Neural cell (in vitro differentiated cells): ENCODE results near the gene SLC15A2. TPM values are rescaled to one million over a fixed set of nuclear protein-coding genes. Genes with fewer than 3 reads are reported as not detected.
"Not testable (repeated sequence)": the region's sequence is repeated elsewhere in the genome, so short reads cannot be mapped to it uniquely, and the experiment has no call there.

Experiments used
- H2AFZ ChIP-seq: fragments of 200-600, 300-800 bp; sonication (generic), shearing (Covaris generic); 2 replicates; pipeline ENCODE4 v1.6.0; 2014; ENCODE audit warnings: low read depth, mild to moderate bottlenecking, antibody characterized with exemption, low read length, moderate library complexity
- H3F3A ChIP-seq: fragments of 200-600 bp; shearing (Covaris generic); 2 replicates; pipeline ENCODE4 v1.6.1; 2016; ENCODE audit warnings: mild to moderate bottlenecking, moderate library complexity, mixed read lengths, antibody characterized with exemption, low read length; ENCODE audit not compliant: insufficient read depth, poor library complexity, severe bottlenecking
- H3K27ac ChIP-seq: fragments of 200-600, 300-800 bp; sonication (generic), shearing (Covaris generic); 2 replicates; pipeline ENCODE4 v1.5.1; 2014; ENCODE audit warnings: mild to moderate bottlenecking, low read length, moderate library complexity
- H3K27me3 ChIP-seq: fragments of 300-800, 200-600 bp; sonication (generic), shearing (Covaris generic); 2 replicates; pipeline ENCODE4 v1.6.0; 2014; ENCODE audit warnings: mild to moderate bottlenecking, low read depth, low read length, moderate library complexity; ENCODE audit not compliant: insufficient read depth
- H3K36me3 ChIP-seq: fragments of 300-800, 200-600 bp; sonication (generic), shearing (Covaris generic); 2 replicates; pipeline ENCODE4 v1.5.1; 2014; ENCODE audit warnings: mild to moderate bottlenecking, antibody characterized with exemption, low read length, moderate library complexity; ENCODE audit not compliant: insufficient read depth
- H3K4me2 ChIP-seq: fragments of 300-800, 200-600 bp; sonication (generic), shearing (Covaris generic); 2 replicates; pipeline ENCODE4 v1.6.0; 2014; ENCODE audit warnings: mild to moderate bottlenecking, low read length
- H3K4me3 ChIP-seq: fragments of 300-800, 200-600 bp; sonication (generic), shearing (Covaris generic); 2 replicates; pipeline ENCODE4 v1.5.1; 2014; ENCODE audit warnings: mild to moderate bottlenecking, low read length, moderate library complexity
- H3K79me2 ChIP-seq: fragments of 200-600 bp; shearing (Covaris generic); replicated peaks from 2 replicates; pipeline ENCODE4 v1.6.0; 2014; ENCODE audit warnings: mild to moderate bottlenecking, low read length, moderate library complexity; ENCODE audit not compliant: insufficient read depth
- H3K9ac ChIP-seq: fragments of 300-800, 200-600 bp; sonication (generic), shearing (Covaris generic); 2 replicates; pipeline ENCODE4 v1.6.1; 2016; ENCODE audit warnings: mild to moderate bottlenecking, low read length, mixed read lengths
- H3K9me2 ChIP-seq: fragments of 200-600 bp; shearing (Covaris generic); 2 replicates; pipeline ENCODE4 v1.6.1; 2016; ENCODE audit warnings: mild to moderate bottlenecking, low read length, mixed read lengths; ENCODE audit not compliant: insufficient read depth
- H3K9me3 ChIP-seq: fragments of 200-600, 300-800 bp; sonication (generic), shearing (Covaris generic); 2 replicates; pipeline ENCODE4 v1.6.1; 2016; ENCODE audit warnings: mild to moderate bottlenecking, mixed run types, low read length, moderate library complexity, mixed read lengths
- H4K20me1 ChIP-seq: fragments of 200-600 bp; shearing (Covaris generic); 2 replicates; pipeline ENCODE4 v1.6.1; 2016; ENCODE audit warnings: mild to moderate bottlenecking, mixed run types; ENCODE audit not compliant: insufficient read depth
- EP300 ChIP-seq: fragments of 450-650 bp; conservative IDR thresholded peaks from 2 replicates; pipeline ENCODE4 v1.6.1; 2014; ENCODE audit warnings: antibody characterized with exemption, mild to moderate bottlenecking, moderate library complexity; ENCODE audit not compliant: poor library complexity, severe bottlenecking
- EZH2 ChIP-seq: fragments of 200-600, 300-800 bp; shearing (Covaris generic), sonication (generic); IDR thresholded peaks from 2 replicates; pipeline ENCODE4 v1.6.1; 2014; ENCODE audit warnings: antibody characterized with exemption, low read length, borderline replicate concordance, mild to moderate bottlenecking; ENCODE audit not compliant: insufficient read depth, poor library complexity, severe bottlenecking
- MXI1 ChIP-seq: fragments of 450-650 bp; conservative IDR thresholded peaks from 2 replicates; pipeline ENCODE4 v1.6.1; 2014; ENCODE audit warnings: antibody characterized with exemption, mild to moderate bottlenecking; ENCODE audit not compliant: poor library complexity, severe bottlenecking
- POLR2AphosphoS5 ChIP-seq: IDR thresholded peaks from 2 replicates; pipeline ENCODE4 v1.6.1; 2012
- RAD21 ChIP-seq: fragments of 450-650 bp; conservative IDR thresholded peaks from 2 replicates; pipeline ENCODE4 v1.6.1; 2014; ENCODE audit warnings: antibody characterized with exemption, mild to moderate bottlenecking, moderate library complexity
- SMC3 ChIP-seq: fragments of 450-650 bp; conservative IDR thresholded peaks from 2 replicates; pipeline ENCODE4 v1.6.1; 2014; ENCODE audit warnings: antibody characterized with exemption, mild to moderate bottlenecking, moderate library complexity; ENCODE audit not compliant: poor library complexity
- TAF1 ChIP-seq: IDR thresholded peaks from 2 replicates; pipeline ENCODE4 v1.6.1; 2012; ENCODE audit warnings: low read depth
- polyA plus RNA-seq: library from polyadenylated mRNA; depleted of rRNA; stranded (reverse); fragments of >200 nt; gene quantifications from 2 replicates; pipeline ENCODE4 v1.2.3, GENCODE V29; 2014
- TF ChIP-seq, protein P1 (sequence below): IDR thresholded peaks from 2 replicates; pipeline ENCODE4 v1.6.1; 2012; ENCODE audit warnings: borderline replicate concordance
- TF ChIP-seq, protein P2 (sequence below): fragments of 450-650 bp; IDR thresholded peaks from 2 replicates; pipeline ENCODE4 v1.5.1; 2014; ENCODE audit warnings: antibody characterized with exemption, mild to moderate bottlenecking, moderate library complexity; ENCODE audit not compliant: poor library complexity, severe bottlenecking

The SLC15A2 gene
- polyA plus RNA-seq, 1 donor from 2014 or later: 1.6 TPM

DNA sequence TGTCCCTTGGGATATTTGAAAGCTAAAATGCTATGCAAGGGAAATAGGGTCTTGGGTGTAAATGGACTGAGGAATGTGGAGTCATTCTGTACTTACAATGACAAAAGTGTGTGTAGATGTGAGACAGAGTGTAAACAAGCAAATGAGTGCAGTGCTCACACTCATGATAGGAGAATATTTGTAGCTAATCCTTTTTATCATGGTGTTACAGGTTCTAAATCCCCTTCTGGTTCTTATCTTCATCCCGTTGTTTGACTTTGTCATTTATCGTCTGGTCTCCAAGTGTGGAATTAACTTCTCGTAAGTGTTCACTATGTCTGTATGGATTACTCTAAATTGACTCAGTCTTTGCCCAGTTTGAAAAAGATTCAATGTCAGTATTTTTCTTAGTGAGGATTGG lies 30.5 kb downstream of the SLC15A2 start:
- Histone ChIP-seq H3K27ac (no peak overlapping the region), H2AFZ (no peak overlapping the region), H3K4me3 (no peak overlapping the region), H3K36me3 (no peaks in the 10 kb centered on the region), H4K20me1 (no peaks in the 10 kb centered on the region), H3F3A (no peaks in the 10 kb centered on the region), H3K9ac (no peak overlapping the region), H3K9me3 (no peaks in the 10 kb centered on the region), H3K9me2 (no peaks in the 10 kb centered on the region), H3K27me3 (no peaks in the 10 kb centered on the region), H3K79me2 (no peaks in the 10 kb centered on the region), H3K4me2 (no peak overlapping the region)
- TF ChIP-seq EP300 (no peak), RAD21 (no peak)
- TF ChIP-seq, protein P1, sequence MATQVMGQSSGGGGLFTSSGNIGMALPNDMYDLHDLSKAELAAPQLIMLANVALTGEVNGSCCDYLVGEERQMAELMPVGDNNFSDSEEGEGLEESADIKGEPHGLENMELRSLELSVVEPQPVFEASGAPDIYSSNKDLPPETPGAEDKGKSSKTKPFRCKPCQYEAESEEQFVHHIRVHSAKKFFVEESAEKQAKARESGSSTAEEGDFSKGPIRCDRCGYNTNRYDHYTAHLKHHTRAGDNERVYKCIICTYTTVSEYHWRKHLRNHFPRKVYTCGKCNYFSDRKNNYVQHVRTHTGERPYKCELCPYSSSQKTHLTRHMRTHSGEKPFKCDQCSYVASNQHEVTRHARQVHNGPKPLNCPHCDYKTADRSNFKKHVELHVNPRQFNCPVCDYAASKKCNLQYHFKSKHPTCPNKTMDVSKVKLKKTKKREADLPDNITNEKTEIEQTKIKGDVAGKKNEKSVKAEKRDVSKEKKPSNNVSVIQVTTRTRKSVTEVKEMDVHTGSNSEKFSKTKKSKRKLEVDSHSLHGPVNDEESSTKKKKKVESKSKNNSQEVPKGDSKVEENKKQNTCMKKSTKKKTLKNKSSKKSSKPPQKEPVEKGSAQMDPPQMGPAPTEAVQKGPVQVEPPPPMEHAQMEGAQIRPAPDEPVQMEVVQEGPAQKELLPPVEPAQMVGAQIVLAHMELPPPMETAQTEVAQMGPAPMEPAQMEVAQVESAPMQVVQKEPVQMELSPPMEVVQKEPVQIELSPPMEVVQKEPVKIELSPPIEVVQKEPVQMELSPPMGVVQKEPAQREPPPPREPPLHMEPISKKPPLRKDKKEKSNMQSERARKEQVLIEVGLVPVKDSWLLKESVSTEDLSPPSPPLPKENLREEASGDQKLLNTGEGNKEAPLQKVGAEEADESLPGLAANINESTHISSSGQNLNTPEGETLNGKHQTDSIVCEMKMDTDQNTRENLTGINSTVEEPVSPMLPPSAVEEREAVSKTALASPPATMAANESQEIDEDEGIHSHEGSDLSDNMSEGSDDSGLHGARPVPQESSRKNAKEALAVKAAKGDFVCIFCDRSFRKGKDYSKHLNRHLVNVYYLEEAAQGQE: no peak
- TF ChIP-seq, protein P2, sequence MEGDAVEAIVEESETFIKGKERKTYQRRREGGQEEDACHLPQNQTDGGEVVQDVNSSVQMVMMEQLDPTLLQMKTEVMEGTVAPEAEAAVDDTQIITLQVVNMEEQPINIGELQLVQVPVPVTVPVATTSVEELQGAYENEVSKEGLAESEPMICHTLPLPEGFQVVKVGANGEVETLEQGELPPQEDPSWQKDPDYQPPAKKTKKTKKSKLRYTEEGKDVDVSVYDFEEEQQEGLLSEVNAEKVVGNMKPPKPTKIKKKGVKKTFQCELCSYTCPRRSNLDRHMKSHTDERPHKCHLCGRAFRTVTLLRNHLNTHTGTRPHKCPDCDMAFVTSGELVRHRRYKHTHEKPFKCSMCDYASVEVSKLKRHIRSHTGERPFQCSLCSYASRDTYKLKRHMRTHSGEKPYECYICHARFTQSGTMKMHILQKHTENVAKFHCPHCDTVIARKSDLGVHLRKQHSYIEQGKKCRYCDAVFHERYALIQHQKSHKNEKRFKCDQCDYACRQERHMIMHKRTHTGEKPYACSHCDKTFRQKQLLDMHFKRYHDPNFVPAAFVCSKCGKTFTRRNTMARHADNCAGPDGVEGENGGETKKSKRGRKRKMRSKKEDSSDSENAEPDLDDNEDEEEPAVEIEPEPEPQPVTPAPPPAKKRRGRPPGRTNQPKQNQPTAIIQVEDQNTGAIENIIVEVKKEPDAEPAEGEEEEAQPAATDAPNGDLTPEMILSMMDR: no peak

DNA sequence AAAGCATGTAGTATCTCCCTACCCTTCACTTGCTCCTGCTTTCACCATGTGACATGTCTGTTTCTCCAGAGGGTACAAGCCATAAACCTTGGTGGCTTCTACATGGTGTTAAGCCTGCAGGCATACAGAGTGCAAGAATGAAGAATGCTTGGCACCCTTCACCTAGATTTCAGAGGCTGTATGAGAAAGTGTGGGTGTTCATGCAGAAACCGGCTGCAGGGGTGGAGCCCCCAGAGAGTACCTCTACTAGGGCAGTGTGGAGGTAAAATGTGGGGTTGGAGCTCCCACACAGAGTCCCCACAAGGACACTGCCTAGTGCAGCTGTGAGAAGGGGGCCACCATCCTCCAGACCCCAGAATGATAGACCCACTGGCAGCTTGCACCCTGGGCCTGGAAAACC lies 32.2 kb downstream of the SLC15A2 start:
- no peak overlapping the region for H2AFZ ChIP-seq
- no peak overlapping the region for H3K4me2 ChIP-seq
- no peaks in the 10 kb centered on the region for H3K9me2 ChIP-seq
- H3K36me3 ChIP-seq: no peaks in the 10 kb centered on the region
- no peaks in the 10 kb centered on the region for H3K27me3 ChIP-seq
- no peaks in the 10 kb centered on the region for H4K20me1 ChIP-seq
- no peaks in the 10 kb centered on the region for H3F3A ChIP-seq
- H3K79me2 ChIP-seq: no peaks in the 10 kb centered on the region
- TF ChIP-seq SMC3 (no peak), TAF1 (no peak), POLR2AphosphoS5 (no peak), EP300 (no peak), EZH2 (no peak), RAD21 (no peak), MXI1 (no peak)
- TF ChIP-seq, protein P2: no peak
- TF ChIP-seq, protein P1: no peak
- H3K9me3 ChIP-seq: no peaks in the 10 kb centered on the region
- H3K4me3 ChIP-seq: no peak overlapping the region
- no peak overlapping the region for H3K9ac ChIP-seq
- no peak overlapping the region for H3K27ac ChIP-seq

DNA sequence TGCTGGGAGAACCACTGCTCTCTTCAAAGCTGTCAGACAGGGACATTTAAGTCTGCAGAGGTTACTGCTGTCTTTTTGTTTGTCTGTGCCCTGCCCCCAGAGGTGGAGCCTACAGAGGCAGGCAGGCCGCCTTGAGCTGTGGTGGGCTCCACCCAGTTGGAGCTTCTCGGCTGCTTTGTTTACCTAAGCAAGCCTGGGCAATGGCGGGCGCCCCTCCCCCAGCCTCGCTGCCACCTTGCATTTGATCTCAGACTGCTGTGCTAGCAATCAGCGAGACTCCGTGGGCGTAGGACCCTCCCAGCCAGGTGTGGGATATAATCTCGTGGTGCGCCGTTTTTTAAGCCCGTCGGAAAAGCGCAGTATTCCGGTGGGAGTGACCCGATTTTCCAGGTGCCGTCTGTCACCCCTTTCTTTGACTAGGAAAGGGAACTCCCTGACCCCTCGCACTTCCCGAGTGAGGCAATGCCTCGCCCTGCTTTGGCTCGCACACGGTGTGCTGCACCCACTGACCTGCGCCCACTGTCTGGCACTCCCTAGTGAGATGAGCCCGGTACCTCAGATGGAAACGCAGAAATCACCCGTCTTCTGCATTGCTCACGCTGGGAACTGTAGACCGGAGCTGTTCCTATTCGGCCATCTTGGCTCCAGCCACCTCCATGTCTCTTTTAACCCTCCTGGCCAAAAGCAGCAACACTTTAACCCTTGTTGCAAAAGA lies 44.1 kb downstream of the SLC15A2 start:
- not testable (repeated sequence) for H3K36me3 ChIP-seq, H3K4me3 ChIP-seq, H2AFZ ChIP-seq, H3K9me3 ChIP-seq, H3K4me2 ChIP-seq, H3K27ac ChIP-seq, H3K9ac ChIP-seq, H3K79me2 ChIP-seq, H3F3A ChIP-seq, H3K9me2 ChIP-seq, H3K27me3 ChIP-seq, H4K20me1 ChIP-seq
